ENCODE data around the gene CIB4. TPM values are rescaled to one million over a fixed set of nuclear protein-coding genes. Genes with fewer than 3 reads are reported as not detected.

CIB4 gene
- not detected for total RNA-seq

- H3K4me3 ChIP-seq (ENCODE audit: low read length in 3 of 3) = no peak within 1 kb of the TSS
- H3K9ac ChIP-seq (ENCODE audit: low read depth in 1 of 3, low read length in 3 of 3) = no peak within 1 kb of the TSS
- H3K36me3 ChIP-seq (ENCODE audit: control insufficient read depth in 3 of 3, insufficient read depth in 3 of 3, low read length in 3 of 3) = no peaks in the 10 kb centered on the region
- H3K9me3 ChIP-seq (ENCODE audit: control insufficient read depth in 3 of 3, low read length in 3 of 3) = no peaks in the 10 kb centered on the region
- no peak within 1 kb of the TSS for H3K27ac ChIP-seq (ENCODE audit: low read depth, low read length)
- H3K27me3 ChIP-seq (ENCODE audit: control insufficient read depth in 3 of 3, insufficient read depth in 3 of 3, low read length in 3 of 3) = peaks cover 10 to 19% (median 18%) of the 10 kb centered on the region in 3 donors
- no peaks in the 10 kb centered on the region for H3K4me1 ChIP-seq (ENCODE audit: control insufficient read depth in 3 of 3, insufficient read depth in 3 of 3, low read length in 3 of 3)
These were observed at the start of gene CIB4 for GRCh38 chr2:26640781-26641564. TSS of gene CIB4 (minus strand) at chr2:26641366. CDS start at chr2:26641314, 52 bp downstream.

GRCh38 chr2:26687801-26688200, 46.6 kb upstream of the CIB4 start:
- Histone ChIP-seq H3K9me3 (ENCODE audit: control insufficient read depth in 3 of 3, low read length in 3 of 3) (no peaks in the 10 kb centered on the region), H3K4me1 (ENCODE audit: control insufficient read depth in 3 of 3, insufficient read depth in 3 of 3, low read length in 3 of 3) (peaks cover 1 to 6% (median 5%) of the 10 kb centered on the region in 3 donors), H3K36me3 (ENCODE audit: control insufficient read depth in 3 of 3, insufficient read depth in 3 of 3, low read length in 3 of 3) (no peaks in the 10 kb centered on the region), H3K4me3 (ENCODE audit: low read length in 3 of 3) (no peak overlapping the region), H3K9ac (ENCODE audit: low read depth in 1 of 3, low read length in 3 of 3) (no peak overlapping the region), H3K27me3 (ENCODE audit: control insufficient read depth in 3 of 3, insufficient read depth in 3 of 3, low read length in 3 of 3) (peaks cover 21 to 28% (median 23%) of the 10 kb centered on the region in 3 donors), H3K27ac (ENCODE audit: low read depth, low read length) (no peak overlapping the region)

- H3K4me3 ChIP-seq (ENCODE audit: low read length in 3 of 3) = no peak overlapping the region
- H3K9ac ChIP-seq (ENCODE audit: low read depth in 1 of 3, low read length in 3 of 3) = no peak overlapping the region
- no peak overlapping the region for H3K27ac ChIP-seq (ENCODE audit: low read depth, low read length)
- H3K36me3 ChIP-seq (ENCODE audit: control insufficient read depth in 3 of 3, insufficient read depth in 3 of 3, low read length in 3 of 3) = no peaks in the 10 kb centered on the region
- H3K4me1 ChIP-seq (ENCODE audit: control insufficient read depth in 3 of 3, insufficient read depth in 3 of 3, low read length in 3 of 3) = peaks cover under 1 to 6% (median 5%) of the 10 kb centered on the region in 3 donors
- H3K27me3 ChIP-seq (ENCODE audit: control insufficient read depth in 3 of 3, insufficient read depth in 3 of 3, low read length in 3 of 3) = peaks cover 21 to 31% (median 23%) of the 10 kb centered on the region in 3 donors
- H3K9me3 ChIP-seq (ENCODE audit: control insufficient read depth in 3 of 3, low read length in 3 of 3) = no peaks in the 10 kb centered on the region
These were observed 46.2 kb upstream of the CIB4 start for GRCh38 chr2:26687328-26687727.

GRCh38 chr2:26685989-26686839, 45.0 kb upstream of the CIB4 start:
- Histone ChIP-seq H3K27ac (ENCODE audit: low read depth, low read length) (no peak overlapping the region), H3K9ac (ENCODE audit: low read depth in 1 of 3, low read length in 3 of 3) (no peak overlapping the region), H3K4me3 (ENCODE audit: low read length in 3 of 3) (no peak overlapping the region), H3K9me3 (ENCODE audit: control insufficient read depth in 3 of 3, low read length in 3 of 3) (no peaks in the 10 kb centered on the region), H3K27me3 (ENCODE audit: control insufficient read depth in 3 of 3, insufficient read depth in 3 of 3, low read length in 3 of 3) (peaks cover 16 to 24% (median 21%) of the 10 kb centered on the region in 3 donors), H3K4me1 (ENCODE audit: control insufficient read depth in 3 of 3, insufficient read depth in 3 of 3, low read length in 3 of 3) (peaks cover 0 to 7% (median 6%) of the 10 kb centered on the region in 3 donors), H3K36me3 (ENCODE audit: control insufficient read depth in 3 of 3, insufficient read depth in 3 of 3, low read length in 3 of 3) (no peaks in the 10 kb centered on the region)

- Histone ChIP-seq H3K27ac (ENCODE audit: low read depth, low read length) (no peak overlapping the region), H3K9ac (ENCODE audit: low read depth in 1 of 3, low read length in 3 of 3) (no peak overlapping the region), H3K4me3 (ENCODE audit: low read length in 3 of 3) (no peak overlapping the region), H3K36me3 (ENCODE audit: control insufficient read depth in 3 of 3, insufficient read depth in 3 of 3, low read length in 3 of 3) (no peaks in the 10 kb centered on the region), H3K4me1 (ENCODE audit: control insufficient read depth in 3 of 3, insufficient read depth in 3 of 3, low read length in 3 of 3) (peaks cover 0 to 7% (median 4%) of the 10 kb centered on the region in 3 donors), H3K9me3 (ENCODE audit: control insufficient read depth in 3 of 3, low read length in 3 of 3) (no peaks in the 10 kb centered on the region), H3K27me3 (ENCODE audit: control insufficient read depth in 3 of 3, insufficient read depth in 3 of 3, low read length in 3 of 3) (peaks cover 13 to 20% (median 16%) of the 10 kb centered on the region in 3 donors)
These were observed 44.2 kb upstream of the CIB4 start for GRCh38 chr2:26685341-26685740.

- peaks cover 7 to 15% (median 10%) of the 10 kb centered on the region in 3 donors for H3K27me3 ChIP-seq (ENCODE audit: control insufficient read depth in 3 of 3, insufficient read depth in 3 of 3, low read length in 3 of 3)
- H3K9me3 ChIP-seq (ENCODE audit: control insufficient read depth in 3 of 3, low read length in 3 of 3) = no peaks in the 10 kb centered on the region
- no peak overlapping the region for H3K9ac ChIP-seq (ENCODE audit: low read depth in 1 of 3, low read length in 3 of 3)
- H3K4me3 ChIP-seq (ENCODE audit: low read length in 3 of 3) = no peak overlapping the region
- no peaks in the 10 kb centered on the region for H3K36me3 ChIP-seq (ENCODE audit: control insufficient read depth in 3 of 3, insufficient read depth in 3 of 3, low read length in 3 of 3)
- peaks cover 0 to 7% (median 4%) of the 10 kb centered on the region in 3 donors for H3K4me1 ChIP-seq (ENCODE audit: control insufficient read depth in 3 of 3, insufficient read depth in 3 of 3, low read length in 3 of 3)
- H3K27ac ChIP-seq (ENCODE audit: low read depth, low read length) = no peak overlapping the region
These were observed 42.4 kb upstream of the CIB4 start for GRCh38 chr2:26683583-26683982.

- no peaks in the 10 kb centered on the region for H3K9me3 ChIP-seq (ENCODE audit: control insufficient read depth in 3 of 3, low read length in 3 of 3)
- no peaks in the 10 kb centered on the region for H3K36me3 ChIP-seq (ENCODE audit: control insufficient read depth in 3 of 3, insufficient read depth in 3 of 3, low read length in 3 of 3)
- no peak overlapping the region for H3K27ac ChIP-seq (ENCODE audit: low read depth, low read length)
- H3K27me3 ChIP-seq (ENCODE audit: control insufficient read depth in 3 of 3, insufficient read depth in 3 of 3, low read length in 3 of 3) = peaks cover 3 to 7% (median 4%) of the 10 kb centered on the region in 3 donors
- peaks cover 0 to 7% (median 4%) of the 10 kb centered on the region in 3 donors for H3K4me1 ChIP-seq (ENCODE audit: control insufficient read depth in 3 of 3, insufficient read depth in 3 of 3, low read length in 3 of 3)
- H3K9ac ChIP-seq (ENCODE audit: low read depth in 1 of 3, low read length in 3 of 3) = no peak overlapping the region
- no peak overlapping the region for H3K4me3 ChIP-seq (ENCODE audit: low read length in 3 of 3)
These were observed 41.0 kb upstream of the CIB4 start for GRCh38 chr2:26682155-26682554.

GRCh38 chr2:26681656-26682055, 40.5 kb upstream of the CIB4 start:
- peaks cover 0 to 7% (median 4%) of the 10 kb centered on the region in 3 donors for H3K4me1 ChIP-seq (ENCODE audit: control insufficient read depth in 3 of 3, insufficient read depth in 3 of 3, low read length in 3 of 3)
- H3K4me3 ChIP-seq (ENCODE audit: low read length in 3 of 3) = no peak overlapping the region
- peaks cover 3 to 7% (median 3%) of the 10 kb centered on the region in 3 donors for H3K27me3 ChIP-seq (ENCODE audit: control insufficient read depth in 3 of 3, insufficient read depth in 3 of 3, low read length in 3 of 3)
- H3K9me3 ChIP-seq (ENCODE audit: control insufficient read depth in 3 of 3, low read length in 3 of 3) = no peaks in the 10 kb centered on the region
- no peaks in the 10 kb centered on the region for H3K36me3 ChIP-seq (ENCODE audit: control insufficient read depth in 3 of 3, insufficient read depth in 3 of 3, low read length in 3 of 3)
- H3K9ac ChIP-seq (ENCODE audit: low read depth in 1 of 3, low read length in 3 of 3) = no peak overlapping the region
- no peak overlapping the region for H3K27ac ChIP-seq (ENCODE audit: low read depth, low read length)

- peaks cover 0 to 7% (median 4%) of the 10 kb centered on the region in 3 donors for H3K4me1 ChIP-seq (ENCODE audit: control insufficient read depth in 3 of 3, insufficient read depth in 3 of 3, low read length in 3 of 3)
- H3K36me3 ChIP-seq (ENCODE audit: control insufficient read depth in 3 of 3, insufficient read depth in 3 of 3, low read length in 3 of 3) = no peaks in the 10 kb centered on the region
- H3K27ac ChIP-seq (ENCODE audit: low read depth, low read length) = no peak overlapping the region
- no peaks in the 10 kb centered on the region for H3K9me3 ChIP-seq (ENCODE audit: control insufficient read depth in 3 of 3, low read length in 3 of 3)
- H3K4me3 ChIP-seq (ENCODE audit: low read length in 3 of 3) = no peak overlapping the region
- peaks cover 0 to 8% (median 3%) of the 10 kb centered on the region in 3 donors for H3K27me3 ChIP-seq (ENCODE audit: control insufficient read depth in 3 of 3, insufficient read depth in 3 of 3, low read length in 3 of 3)
- H3K9ac ChIP-seq (ENCODE audit: low read depth in 1 of 3, low read length in 3 of 3) = no peak overlapping the region
These were observed 38.7 kb upstream of the CIB4 start for GRCh38 chr2:26679867-26680266.

Data from skeletal muscle tissue (tissue), 4 donors.